Bronchial epithelial cell (primary cell): Measurements from ENCODE around the gene ARHGAP20. TPM values are rescaled to one million over a fixed set of nuclear protein-coding genes. Genes with fewer than 3 reads are reported as not detected.
A peak's percentile ranks its signal among the peaks of the same experiment; 100 is the strongest.

Experiments
- DNase-seq: peaks from one replicate; pipeline ENCODE4 v3.0.0-alpha.2; 2010; ENCODE audit warnings: low read depth
- FAIRE-seq: peaks from 2 replicates; lab custom pipeline; 2011; peaks lifted over from hg19 to GRCh38; lab: Jason Lieb, UNC
- H3K27me3 ChIP-seq: 2 replicates; pipeline ENCODE4 v1.5.1; 2011; ENCODE audit warnings: low read length; ENCODE audit not compliant: control insufficient read depth, insufficient read depth
- H3K36me3 ChIP-seq: 2 replicates; pipeline ENCODE4 v1.5.1; 2011; ENCODE audit warnings: low read length; ENCODE audit not compliant: control insufficient read depth, insufficient read depth
- H3K4me3 ChIP-seq: 2 replicates; pipeline ENCODE4 v1.5.1; 2011; ENCODE audit warnings: mild to moderate bottlenecking, low read depth, low read length, control low read depth
- total RNA-seq: library from RNA; depleted of rRNA; stranded (reverse); fragments of >200 nt; gene quantifications from 2 replicates; pipeline ENCODE4 v1.2.1, GENCODE V29; 2014
- TF ChIP-seq, protein P1 (sequence below): IDR thresholded peaks from 2 replicates; pipeline ENCODE4 v1.5.1; 2011; ENCODE audit warnings: mild to moderate bottlenecking, moderate library complexity, low read length, control low read depth, inconsistent platforms; ENCODE audit not compliant: insufficient read depth, severe bottlenecking

ARHGAP20 gene
- total RNA-seq, 1 donor from 2014 or later: under 0.01 TPM

DNA sequence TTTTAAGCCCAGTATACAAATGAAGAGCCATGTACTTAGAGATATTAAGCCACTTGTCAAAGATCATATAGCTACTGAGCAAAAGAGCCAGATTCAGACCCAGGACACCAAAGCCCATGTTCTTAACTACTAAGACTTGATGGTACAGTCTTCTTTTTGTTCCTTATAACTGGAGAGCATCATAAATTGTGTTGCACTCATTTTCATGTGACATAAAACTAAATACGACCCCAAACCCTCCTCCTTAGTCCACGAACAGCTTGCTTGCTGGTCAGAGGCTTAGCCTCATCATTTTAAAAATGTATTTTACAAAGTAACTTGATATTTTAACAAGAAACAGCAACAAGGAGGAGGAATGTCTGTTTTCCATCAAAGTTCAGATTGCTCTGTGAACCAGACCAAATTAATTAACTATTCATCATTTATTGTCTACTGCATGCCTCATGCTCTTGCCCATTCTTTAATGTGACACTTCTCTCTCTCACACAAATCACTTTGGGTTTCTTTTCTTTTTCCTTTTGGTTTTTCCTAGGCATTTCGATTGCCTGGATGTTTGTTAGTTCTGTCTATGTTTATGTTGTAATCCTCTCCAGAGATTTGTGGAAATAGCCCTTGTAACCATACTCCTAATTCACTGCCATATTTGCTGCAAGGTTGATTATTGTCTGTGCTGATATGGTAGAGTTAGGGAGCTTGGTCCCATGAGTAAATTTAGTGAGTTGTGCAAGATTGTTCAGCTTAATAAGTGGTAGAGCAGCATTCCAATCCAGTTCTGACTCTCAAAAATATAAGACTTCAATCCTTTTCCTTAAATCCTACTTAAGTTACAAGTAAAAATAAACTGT is 8.4 kb upstream of the ARHGAP20 start:
- H3K27me3 ChIP-seq: peaks cover 2% of the 10 kb centered on the region
- DNase-seq (peak; percentile 68), FAIRE-seq (no peak)
- H3K4me3 ChIP-seq: no peak overlapping the region
- TF ChIP-seq, protein P1, sequence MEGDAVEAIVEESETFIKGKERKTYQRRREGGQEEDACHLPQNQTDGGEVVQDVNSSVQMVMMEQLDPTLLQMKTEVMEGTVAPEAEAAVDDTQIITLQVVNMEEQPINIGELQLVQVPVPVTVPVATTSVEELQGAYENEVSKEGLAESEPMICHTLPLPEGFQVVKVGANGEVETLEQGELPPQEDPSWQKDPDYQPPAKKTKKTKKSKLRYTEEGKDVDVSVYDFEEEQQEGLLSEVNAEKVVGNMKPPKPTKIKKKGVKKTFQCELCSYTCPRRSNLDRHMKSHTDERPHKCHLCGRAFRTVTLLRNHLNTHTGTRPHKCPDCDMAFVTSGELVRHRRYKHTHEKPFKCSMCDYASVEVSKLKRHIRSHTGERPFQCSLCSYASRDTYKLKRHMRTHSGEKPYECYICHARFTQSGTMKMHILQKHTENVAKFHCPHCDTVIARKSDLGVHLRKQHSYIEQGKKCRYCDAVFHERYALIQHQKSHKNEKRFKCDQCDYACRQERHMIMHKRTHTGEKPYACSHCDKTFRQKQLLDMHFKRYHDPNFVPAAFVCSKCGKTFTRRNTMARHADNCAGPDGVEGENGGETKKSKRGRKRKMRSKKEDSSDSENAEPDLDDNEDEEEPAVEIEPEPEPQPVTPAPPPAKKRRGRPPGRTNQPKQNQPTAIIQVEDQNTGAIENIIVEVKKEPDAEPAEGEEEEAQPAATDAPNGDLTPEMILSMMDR: no peak
- no peaks in the 10 kb centered on the region for H3K36me3 ChIP-seq

DNA sequence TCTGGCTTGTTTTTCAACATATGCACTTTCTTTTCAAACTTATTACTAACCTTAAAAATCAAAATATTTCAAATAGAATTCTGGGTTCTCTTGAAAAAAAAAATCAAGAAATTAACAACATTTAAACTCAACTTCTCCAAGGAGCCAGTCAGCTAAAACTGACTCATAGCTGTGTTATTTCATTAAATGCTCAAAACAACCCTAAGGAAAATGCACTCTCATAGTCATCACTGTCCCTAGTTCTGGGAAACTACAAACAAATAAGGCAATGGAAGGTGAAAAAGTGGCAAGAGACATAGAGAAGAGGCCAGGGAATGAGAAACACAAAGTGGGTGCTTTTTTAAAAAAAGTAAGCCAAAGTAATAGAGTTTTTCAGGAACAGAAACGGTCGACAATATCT is 4.1 kb upstream of the ARHGAP20 start:
- Histone ChIP-seq H3K27me3 (peaks cover 11% of the 10 kb centered on the region), H3K4me3 (no peak overlapping the region), H3K36me3 (no peaks in the 10 kb centered on the region)
- FAIRE-seq (no peak), DNase-seq (peak; percentile 26)
- TF ChIP-seq, protein P1: no peak

DNA sequence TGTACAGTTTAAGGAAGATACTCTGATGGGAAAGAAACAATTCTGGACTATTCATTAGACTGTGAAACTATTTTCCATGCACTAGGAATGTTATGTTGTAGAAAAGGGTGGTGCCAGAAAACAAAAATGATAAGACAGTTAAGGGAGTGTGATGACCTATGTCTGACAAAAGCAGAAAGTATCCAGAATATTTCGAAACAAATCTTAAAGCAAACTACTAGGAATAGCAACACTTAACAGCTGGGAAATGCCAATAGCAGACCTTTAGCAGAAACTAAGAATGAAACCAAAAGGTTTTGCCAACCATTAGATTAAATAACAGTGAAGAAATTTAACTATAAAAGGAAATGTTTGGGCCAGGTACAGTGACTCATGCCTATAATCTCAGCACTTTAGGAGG is 3.3 kb upstream of the ARHGAP20 start:
- FAIRE-seq: no peak
- TF ChIP-seq, protein P1: no peak
- DNase-seq: peak; percentile 59
- Histone ChIP-seq H3K27me3 (peaks cover 12% of the 10 kb centered on the region), H3K4me3 (no peak overlapping the region), H3K36me3 (no peaks in the 10 kb centered on the region)

DNA sequence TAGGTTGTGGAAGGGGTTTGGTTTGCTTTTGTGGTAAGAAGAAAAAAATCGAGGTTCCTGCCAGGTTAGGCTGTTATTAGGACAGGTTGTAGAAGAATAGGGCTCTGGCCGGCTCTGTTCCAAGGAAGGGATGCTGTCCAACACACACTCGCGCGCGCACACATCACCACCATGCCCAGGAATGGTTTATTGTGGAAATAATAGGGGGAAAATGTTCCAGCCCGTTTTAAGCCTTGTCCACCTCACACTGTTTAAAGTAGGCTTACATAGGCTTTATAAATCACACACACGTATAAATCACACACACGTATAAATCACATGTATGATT is 1.2 kb upstream of the ARHGAP20 start:
- Histone ChIP-seq H3K36me3 (no peaks in the 10 kb centered on the region), H3K27me3 (peaks cover 15% of the 10 kb centered on the region)

DNA sequence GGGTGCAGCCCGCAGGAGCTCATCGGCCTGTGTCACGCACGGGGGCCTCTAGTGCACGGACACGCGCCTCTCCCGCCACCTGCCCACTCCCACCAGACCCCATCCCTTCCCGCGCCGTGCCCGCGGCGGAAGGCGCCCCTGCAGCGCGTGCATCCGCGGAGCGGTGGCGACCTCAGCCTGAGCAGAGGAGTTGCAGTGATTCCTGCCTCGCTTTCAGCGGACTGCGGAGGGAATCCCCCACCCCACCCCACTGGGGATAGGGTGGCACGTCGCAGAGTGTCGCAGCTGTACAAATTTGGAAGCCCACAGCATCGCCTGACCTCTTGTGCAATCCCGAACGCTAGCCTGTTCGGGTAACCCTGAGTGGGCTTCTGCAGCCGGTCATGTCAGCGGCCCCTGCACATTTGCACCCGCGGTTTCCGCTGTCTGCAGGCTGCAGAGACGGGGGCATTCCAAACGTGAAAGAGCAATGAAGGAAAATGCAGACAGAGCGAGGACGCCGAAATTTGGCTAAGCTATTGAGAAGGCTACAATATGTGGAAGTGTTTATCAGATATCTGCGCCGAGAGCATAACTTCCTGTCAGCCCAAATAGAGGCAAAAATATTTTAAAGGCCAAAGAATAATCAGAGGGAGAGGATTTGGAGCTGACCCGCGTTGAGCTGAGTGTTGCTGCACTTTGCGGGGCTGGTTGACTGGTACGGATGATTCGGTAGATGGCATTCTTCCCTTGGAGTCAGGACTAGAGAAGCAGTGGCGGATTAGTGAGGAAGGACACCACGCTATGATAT is 617 bp upstream of the ARHGAP20 start:
- no peaks in the 10 kb centered on the region for H3K36me3 ChIP-seq
- TF ChIP-seq, protein P1: peak; percentile 2
- FAIRE-seq (no peak), DNase-seq (peak; percentile 15)
- H3K4me3 ChIP-seq: peak overlapping the region; percentile 16
- H3K27me3 ChIP-seq: peaks cover 15% of the 10 kb centered on the region

More for the DNA sequence above, 1.2 kb upstream of the ARHGAP20 start:
- H3K4me3 ChIP-seq: no peak overlapping the region
- DNase-seq (no peak), FAIRE-seq (no peak)
- TF ChIP-seq, protein P1: no peak
